ENCODE measurements around the gene MYH14.

GRCh38 chr19:50196322-50196932 is 7.0 kb upstream of the MYH14 start:
- no peak for TF ChIP-seq POLR2A (IDR thresholded peaks at IDR 0.05; ENCODE audit: low read length)
- TF ChIP-seq GATA1 (IDR thresholded peaks at IDR 0.05; ENCODE audit: low read depth, low read length) = no peak
